Type B pancreatic cell (in vitro differentiated cells): Measurements from ENCODE around the gene MBD3. TPM values are rescaled to one million over a fixed set of nuclear protein-coding genes. Genes with fewer than 3 reads are reported as not detected.

ENCODE experiments used
- DNase-seq: peaks from one replicate; pipeline ENCODE4 v3.0.0; 2021; ENCODE audit warnings: mixed read lengths; ENCODE audit not compliant: unreplicated experiment; ENCODE audit errors: extremely low spot score
- H3K27ac Mint-ChIP-seq: 2 replicates; pipeline ENCODE4 v1.8.0; 2021; ENCODE audit warnings: mild to moderate bottlenecking, mixed read lengths
- H3K27me3 Mint-ChIP-seq: 2 replicates; pipeline ENCODE4 v1.8.0; 2021; ENCODE audit warnings: mixed read lengths
- H3K36me3 Mint-ChIP-seq: 2 replicates; pipeline ENCODE4 v1.8.0; 2021; ENCODE audit warnings: mixed read lengths
- H3K4me1 Mint-ChIP-seq: one replicate; pipeline ENCODE4 v1.8.0; 2021; ENCODE audit warnings: mixed read lengths; ENCODE audit not compliant: unreplicated experiment
- H3K4me3 Mint-ChIP-seq: 2 replicates; pipeline ENCODE4 v1.8.0; 2021; ENCODE audit warnings: mild to moderate bottlenecking, mixed read lengths
- H3K9me3 Mint-ChIP-seq: 2 replicates; pipeline ENCODE4 v1.8.0; 2021; ENCODE audit warnings: mixed read lengths
- CTCF ChIP-seq: fragments of 200-600 bp; sonication (generic); conservative IDR thresholded peaks from 2 replicates; pipeline ENCODE4 v1.5.0; 2021; ENCODE audit warnings: antibody characterized with exemption, mild to moderate bottlenecking
- total RNA-seq: library from RNA; stranded (reverse); gene quantifications from 2 replicates; pipeline ENCODE4 v1.2.1, GENCODE V29; 2021; ENCODE audit warnings: low replicate concordance

Gene MBD3
- total RNA-seq, 1 donor from 2014 or later: 110 TPM

DNA sequence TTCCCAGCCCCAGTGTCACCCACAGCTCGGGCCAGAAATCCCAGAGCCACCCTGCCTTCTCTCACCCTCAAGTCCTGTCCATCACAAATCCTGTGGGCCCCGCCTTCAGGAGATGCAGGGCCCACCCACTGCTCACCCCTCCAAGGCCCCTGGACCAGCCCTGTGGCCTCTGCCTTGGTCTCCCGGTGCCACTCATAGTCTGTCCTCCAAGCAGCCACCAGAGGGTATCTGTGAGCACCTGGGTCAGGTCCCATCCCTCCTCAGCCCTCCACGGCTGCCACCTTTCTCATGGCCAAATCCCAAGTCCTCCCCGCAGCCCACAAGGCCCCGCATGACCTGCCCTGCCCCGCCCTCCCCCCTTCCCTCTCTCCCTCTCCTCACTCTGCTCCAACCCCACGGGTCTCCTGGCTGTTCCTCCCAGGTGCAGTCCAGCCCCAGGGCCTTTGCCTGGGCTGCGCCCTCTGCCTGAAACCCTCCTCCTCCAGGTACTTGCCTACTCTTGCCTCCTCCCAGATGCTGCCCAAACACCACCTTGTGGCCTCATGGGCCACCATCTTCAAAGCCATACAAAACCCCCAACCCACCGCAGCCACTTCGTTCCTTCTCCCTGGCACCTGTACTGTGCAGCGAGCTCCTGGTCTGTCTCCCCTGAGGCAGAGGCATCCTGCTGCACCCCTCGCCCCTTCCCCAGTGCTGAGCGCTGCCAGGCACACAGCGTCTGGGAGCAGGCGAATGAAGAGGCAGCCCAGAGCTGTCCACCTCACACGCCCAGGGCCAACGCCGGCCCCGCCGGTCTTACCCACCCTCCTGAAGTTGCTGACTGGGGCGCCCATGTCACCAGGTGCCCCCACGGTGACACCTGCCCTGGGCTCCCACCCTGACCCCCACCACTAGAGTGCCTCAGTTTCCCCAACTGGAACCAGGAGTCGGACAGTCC is 25.8 kb upstream of the MBD3 start:
- Mint-ChIP-seq H3K4me3 (peak overlapping the region; percentile 41), H3K27ac (peak overlapping the region; percentile 50), H3K4me1 (peaks cover 5% of the 10 kb centered on the region), H3K36me3 (peaks cover 16% of the 10 kb centered on the region), H3K9me3 (no peaks in the 10 kb centered on the region), H3K27me3 (no peaks in the 10 kb centered on the region)
- DNase-seq: no peak
- peak; percentile 42 for TF ChIP-seq CTCF

DNA sequence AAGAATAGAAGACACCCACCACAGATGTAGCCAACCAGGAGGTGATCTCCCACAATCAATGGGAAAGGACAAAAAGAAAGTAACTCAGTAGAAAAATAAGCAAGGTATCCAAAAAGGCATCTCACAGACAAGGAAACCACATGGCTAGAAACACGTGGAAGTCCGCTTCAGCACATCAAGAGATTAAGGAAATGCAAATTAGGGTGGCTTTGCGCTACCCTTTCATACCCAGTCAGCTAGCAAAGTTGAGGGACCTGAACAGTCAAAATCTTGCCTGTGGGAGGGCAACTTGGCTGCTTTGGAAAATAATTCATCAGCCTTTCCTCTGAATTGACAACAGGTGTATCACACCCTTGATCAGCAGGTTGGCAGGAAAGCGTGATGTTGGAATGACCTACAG is 24.2 kb upstream of the MBD3 start:
- TF ChIP-seq CTCF: no peak
- Mint-ChIP-seq H3K4me3 (no peak overlapping the region), H3K36me3 (peaks cover 12% of the 10 kb centered on the region), H3K9me3 (no peaks in the 10 kb centered on the region), H3K4me1 (no peaks in the 10 kb centered on the region), H3K27me3 (no peaks in the 10 kb centered on the region), H3K27ac (no peak overlapping the region)
- no peak for DNase-seq

- Mint-ChIP-seq H3K4me3 (no peak overlapping the region), H3K36me3 (peaks cover 12% of the 10 kb centered on the region), H3K27ac (no peak overlapping the region), H3K27me3 (no peaks in the 10 kb centered on the region), H3K4me1 (no peaks in the 10 kb centered on the region), H3K9me3 (no peaks in the 10 kb centered on the region)
- DNase-seq: no peak
- TF ChIP-seq CTCF: no peak
Measured at GRCh38 chr19:1616396-1616795, 23.7 kb upstream of the MBD3 start.

- H3K4me3 Mint-ChIP-seq: no peak overlapping the region
- no peak overlapping the region for H3K27ac Mint-ChIP-seq
- H3K36me3 Mint-ChIP-seq: peaks cover 12% of the 10 kb centered on the region
- no peaks in the 10 kb centered on the region for H3K4me1 Mint-ChIP-seq
- H3K9me3 Mint-ChIP-seq: no peaks in the 10 kb centered on the region
- H3K27me3 Mint-ChIP-seq: no peaks in the 10 kb centered on the region
- no peak for TF ChIP-seq CTCF
- DNase-seq: no peak
Measured at GRCh38 chr19:1615156-1615765, 22.6 kb upstream of the MBD3 start.

- Mint-ChIP-seq H3K4me3 (no peak overlapping the region), H3K27ac (no peak overlapping the region), H3K27me3 (no peaks in the 10 kb centered on the region), H3K4me1 (no peaks in the 10 kb centered on the region), H3K9me3 (no peaks in the 10 kb centered on the region), H3K36me3 (peaks cover 12% of the 10 kb centered on the region)
- DNase-seq: no peak
- no peak for TF ChIP-seq CTCF
Measured at GRCh38 chr19:1613808-1614570, 21.3 kb upstream of the MBD3 start.
